Sigmoid colon (tissue), 7 donors: ENCODE data around the gene CD93. TPM values are rescaled to one million over a fixed set of nuclear protein-coding genes. Genes with fewer than 3 reads are reported as not detected.
A peak's percentile ranks its signal among the peaks of the same experiment; 100 is the strongest.

Experiments
- DNase-seq: peaks from one replicate; pipeline ENCODE4 v3.0.0-alpha.2; 2019
- H3K27ac ChIP-seq, 4 donors: fragments of 200-600 bp; sonication (generic); one replicate each; pipeline ENCODE4 v1.5.1; 2016 to 2019; ENCODE audit warnings: mild to moderate bottlenecking in 1 of 4
- H3K27me3 ChIP-seq, 3 donors: fragments of 200-600 bp; sonication (generic); one replicate each; pipeline ENCODE4 v1.5.1; 2019; ENCODE audit warnings: mild to moderate bottlenecking in 1 of 3
- H3K36me3 ChIP-seq, 4 donors: fragments of 200-600 bp; sonication (generic); one replicate each; pipeline ENCODE4 v1.5.1; 2016 to 2019
- H3K4me1 ChIP-seq, 4 donors: fragments of 200-600 bp; sonication (generic); one replicate each; pipeline ENCODE4 v1.5.1; 2017 to 2019
- H3K4me3 ChIP-seq, 4 donors: fragments of 200-600 bp; sonication (generic); one replicate each; pipeline ENCODE4 v1.5.1; 2017 to 2019; ENCODE audit warnings: mild to moderate bottlenecking in 2 of 4, moderate library complexity in 1 of 4
- H3K9me3 ChIP-seq, 4 donors: fragments of 200-600 bp in 3 of 4; sonication (generic) in 3 of 4; one replicate each; pipeline versions ENCODE4 v1.5.1 to v1.6.1; 2013 to 2019
- CTCF ChIP-seq, 4 experiments: fragments of 450-650 bp in 3 of 4; fragments of 200-600 bp in 1 of 4; IDR thresholded peaks; one replicate each; pipeline ENCODE4 v1.5.1; 2016 to 2019; ENCODE audit warnings: antibody characterized with exemption in 4 of 4, mild to moderate bottlenecking in 3 of 4, moderate library complexity in 2 of 4
- EP300 ChIP-seq, 4 donors: sonication (generic); formaldehyde crosslinking; IDR thresholded peaks; one replicate each; pipeline ENCODE4 v1.6.1; 2017; ENCODE audit warnings: antibody characterized with exemption in 4 of 4
- POLR2A ChIP-seq, 2 donors: fragments of 450-650 bp; IDR thresholded peaks; one replicate each; pipeline ENCODE4 v1.6.1; 2016; ENCODE audit warnings: antibody characterized with exemption in 2 of 2, mild to moderate bottlenecking in 2 of 2, moderate library complexity in 2 of 2
- POLR2AphosphoS5 ChIP-seq, 4 donors: sonication (generic); formaldehyde crosslinking; IDR thresholded peaks; one replicate each; pipeline ENCODE4 v1.6.1; 2017; ENCODE audit warnings: antibody characterized with exemption in 4 of 4
- WGBS, 2 donors: extraction: QIAGEN DNeasy Blood & Tissue Kit; methylation state at CpG; one replicate each; pipeline ENCODE4 v1.1.7; 2013; 5-methylcytosine and 5-hydroxymethylcytosine counted together
- intact Hi-C: fragments of 100-400 bp; cut with DNase I; formaldehyde crosslinking; loops from one replicate; pipeline ENCODE4 v1.15.1; 2023
- polyA plus RNA-seq, 3 donors: library from polyadenylated mRNA; stranded (reverse); fragments of 200-250 nt; gene quantifications; one replicate each; pipeline ENCODE4 v1.2.3, GENCODE V29; 2013
- total RNA-seq, 4 donors: library from RNA; depleted of rRNA; stranded (reverse); fragments of >200 nt; gene quantifications; one replicate each; pipeline ENCODE4 v1.1.0, GENCODE V29; 2016
- donor health status: healthy with polysubstance abuse.
- donor health status: Bipolar disorder and iron deficiency.
- donor health status: healthy.

The CD93 gene
- total and polyA plus RNA-seq, 7 donors: 1.8 to 27.2 (median 14.5) TPM

GRCh38 chr20:23112595-23112994 lies 26.5 kb upstream of the CD93 start:
- no peaks in the 10 kb centered on the region for H3K36me3 ChIP-seq
- intact Hi-C loops: no loop called here
- H3K9me3 ChIP-seq: no peaks in the 10 kb centered on the region
- 53 to 63% methylated on average over 1 of the region's 1 CpG for WGBS, 2 donors
- peaks cover 0 to 3% (median 0%) of the 10 kb centered on the region in 4 donors for H3K4me1 ChIP-seq
- H3K4me3 ChIP-seq: no peak overlapping the region
- DNase-seq: no peak
- no peaks in the 10 kb centered on the region for H3K27me3 ChIP-seq
- TF ChIP-seq CTCF (IDR thresholded peaks at IDR 0.05): no peak
- no peak for TF ChIP-seq EP300 (IDR thresholded peaks at IDR 0.05)
- no peak for TF ChIP-seq POLR2A (IDR thresholded peaks at IDR 0.05)
- TF ChIP-seq POLR2AphosphoS5 (IDR thresholded peaks at IDR 0.05): no peak
- H3K27ac ChIP-seq: no peak overlapping the region

GRCh38 chr20:23111944-23112342 lies 25.8 kb upstream of the CD93 start:
- no peak for DNase-seq
- no peak for TF ChIP-seq POLR2AphosphoS5 (IDR thresholded peaks at IDR 0.05)
- TF ChIP-seq CTCF (IDR thresholded peaks at IDR 0.05): no peak
- no peak for TF ChIP-seq POLR2A (IDR thresholded peaks at IDR 0.05)
- TF ChIP-seq EP300 (IDR thresholded peaks at IDR 0.05): no peak
- intact Hi-C loops: no loop called here
- H3K4me3 ChIP-seq: no peak overlapping the region
- H3K9me3 ChIP-seq: no peaks in the 10 kb centered on the region
- H3K36me3 ChIP-seq: no peaks in the 10 kb centered on the region
- 84 to 87% methylated on average over 9 of the region's 9 CpGs for WGBS, 2 donors
- no peaks in the 10 kb centered on the region for H3K27me3 ChIP-seq
- H3K27ac ChIP-seq: no peak overlapping the region
- H3K4me1 ChIP-seq: peaks cover 0 to 5% (median 2%) of the 10 kb centered on the region in 4 donors

GRCh38 chr20:23111307-23111943 lies 25.3 kb upstream of the CD93 start:
- intact Hi-C loops: no loop called here
- peaks cover 0 to 11% (median 7%) of the 10 kb centered on the region in 4 donors for H3K4me1 ChIP-seq
- DNase-seq: no peak
- no peaks in the 10 kb centered on the region for H3K9me3 ChIP-seq
- 84 to 88% methylated on average over 16 of the region's 16 CpGs for WGBS, 2 donors
- H3K36me3 ChIP-seq: no peaks in the 10 kb centered on the region
- no peak overlapping the region for H3K27ac ChIP-seq
- TF ChIP-seq CTCF (IDR thresholded peaks at IDR 0.05) (no peak), POLR2AphosphoS5 (IDR thresholded peaks at IDR 0.05) (no peak), EP300 (IDR thresholded peaks at IDR 0.05) (no peak), POLR2A (IDR thresholded peaks at IDR 0.05) (no peak)
- no peak overlapping the region for H3K4me3 ChIP-seq
- H3K27me3 ChIP-seq: no peaks in the 10 kb centered on the region

GRCh38 chr20:23108871-23109270 lies 22.7 kb upstream of the CD93 start:
- no peak for DNase-seq
- H3K4me3 ChIP-seq: no peak overlapping the region
- TF ChIP-seq POLR2AphosphoS5 (IDR thresholded peaks at IDR 0.05) (no peak), EP300 (IDR thresholded peaks at IDR 0.05) (no peak), CTCF (IDR thresholded peaks at IDR 0.05) (no peak), POLR2A (IDR thresholded peaks at IDR 0.05) (no peak)
- no peaks in the 10 kb centered on the region for H3K9me3 ChIP-seq
- no peaks in the 10 kb centered on the region for H3K36me3 ChIP-seq
- 70 to 80% methylated on average over 3 of the region's 3 CpGs for WGBS, 2 donors
- H3K27ac ChIP-seq: no peak overlapping the region
- no peaks in the 10 kb centered on the region for H3K27me3 ChIP-seq
- peaks cover 0 to 18% (median 12%) of the 10 kb centered on the region in 4 donors for H3K4me1 ChIP-seq
- intact Hi-C loops: no loop called here

- no peak for DNase-seq
- intact Hi-C loops: no loop called here
- no peaks in the 10 kb centered on the region for H3K27me3 ChIP-seq
- peaks cover 0 to 18% (median 12%) of the 10 kb centered on the region in 4 donors for H3K4me1 ChIP-seq
- H3K36me3 ChIP-seq: no peaks in the 10 kb centered on the region
- no peak overlapping the region for H3K4me3 ChIP-seq
- H3K9me3 ChIP-seq: no peaks in the 10 kb centered on the region
- TF ChIP-seq EP300 (IDR thresholded peaks at IDR 0.05) (no peak), POLR2A (IDR thresholded peaks at IDR 0.05) (no peak), POLR2AphosphoS5 (IDR thresholded peaks at IDR 0.05) (no peak), CTCF (IDR thresholded peaks at IDR 0.05) (no peak)
- WGBS, 2 donors: 66 to 84% methylated on average over 3 of the region's 3 CpGs
- peak overlapping the region in 2 of 4 donors; percentile 34 to 62 for H3K27ac ChIP-seq
These were observed 21.3 kb upstream of the CD93 start for GRCh38 chr20:23107466-23107865.
